IMR-90 (cell line): ENCODE data around the gene DPYSL5. TPM values are rescaled to one million over a fixed set of nuclear protein-coding genes. Genes with fewer than 3 reads are reported as not detected.
A peak's percentile ranks its signal among the peaks of the same experiment; 100 is the strongest.

ENCODE experiments used
- ATAC-seq: fragments of 200-7000 bp; cut with Tn5 transposase; 2 replicates; pipeline ENCODE4 v1.9.1; 2020; ENCODE audit warnings: low read depth, mild to moderate bottlenecking, moderate library complexity
- BruUV-seq: library from RNA; stranded (reverse); fragments of 400-500 nt; replicated peaks from 2 replicates; lab custom pipeline; 2021; lab: Mats Ljungman, UMichigan
- CTCF ChIA-PET: fragments of 300-600 bp; formaldehyde crosslinking; extraction: SDS; loops from one replicate; lab custom pipeline; 2021; ENCODE audit warnings: antibody characterized with exemption; lab: Yijun Ruan, JAX
- POLR2A ChIA-PET: fragments of 300-600 bp; sonication (Branson Sonifier 250); formaldehyde crosslinking; loops from one replicate; lab custom pipeline; 2022; ENCODE audit warnings: antibody characterized with exemption; ENCODE audit not compliant: unreplicated experiment; lab: Charles Lee
- DNase-seq: peaks from one replicate; pipeline ENCODE4 v3.0.0; 2013
- H2AFZ ChIP-seq: replicated peaks from 2 replicates; pipeline ENCODE3; 2013; ENCODE audit warnings: low read length, mild to moderate bottlenecking; ENCODE audit not compliant: poor library complexity
- H2AK5ac ChIP-seq: 2 replicates; pipeline ENCODE4 v1.6.1; 2013; ENCODE audit warnings: low read depth, low read length, inconsistent platforms
- H2AK9ac ChIP-seq: replicated peaks from 2 replicates; pipeline ENCODE3; 2013; ENCODE audit warnings: mild to moderate bottlenecking, low read depth, low read length, moderate library complexity; ENCODE audit not compliant: poor library complexity
- H2BK120ac ChIP-seq: 2 replicates; pipeline ENCODE4 v1.6.1; 2013; ENCODE audit warnings: low read depth, low read length, inconsistent platforms
- H2BK15ac ChIP-seq: 3 replicates; pipeline ENCODE4 v1.6.1; 2013; ENCODE audit warnings: low read depth, low read length, inconsistent platforms
- H2BK20ac ChIP-seq: 2 replicates; pipeline ENCODE4 v1.6.1; 2013; ENCODE audit warnings: low read depth, mild to moderate bottlenecking, inconsistent platforms, low read length, moderate library complexity
- H2BK5ac ChIP-seq: 2 replicates; pipeline ENCODE4 v1.6.1; 2013; ENCODE audit warnings: mild to moderate bottlenecking, low read depth, low read length, inconsistent platforms; ENCODE audit not compliant: poor library complexity, severe bottlenecking
- H3K14ac ChIP-seq: replicated peaks from 2 replicates; pipeline ENCODE4 v1.6.1; 2013; ENCODE audit warnings: low read depth, low read length, inconsistent platforms
- H3K18ac ChIP-seq: 2 replicates; pipeline ENCODE4 v1.6.1; 2013; ENCODE audit warnings: low read depth, low read length, control low read depth
- H3K23ac ChIP-seq: 2 replicates; pipeline ENCODE4 v1.6.1; 2013; ENCODE audit warnings: low read depth, low read length, inconsistent platforms
- H3K27ac ChIP-seq: 2 replicates; pipeline ENCODE4 v1.5.1; 2013; ENCODE audit warnings: mild to moderate bottlenecking, control low read depth, low read length; ENCODE audit not compliant: insufficient read depth
- H3K27me3 ChIP-seq: 2 replicates; pipeline ENCODE4 v1.6.1; 2013; ENCODE audit warnings: low read length; ENCODE audit not compliant: control insufficient read depth, insufficient read depth
- H3K36me3 ChIP-seq: 2 replicates; pipeline ENCODE4 v1.6.1; 2013; ENCODE audit warnings: low read length, mixed read lengths; ENCODE audit not compliant: control insufficient read depth, insufficient read depth
- H3K4ac ChIP-seq: 2 replicates; pipeline ENCODE4 v1.6.1; 2013; ENCODE audit warnings: low read depth, low read length, inconsistent platforms
- H3K4me1 ChIP-seq: 2 replicates; pipeline ENCODE4 v1.6.1; 2013; ENCODE audit warnings: low read length, mixed read lengths; ENCODE audit not compliant: control insufficient read depth, insufficient read depth
- H3K4me2 ChIP-seq: 2 replicates; pipeline ENCODE4 v1.6.1; 2013; ENCODE audit warnings: low read depth, mild to moderate bottlenecking, control low read depth, low read length, moderate library complexity
- H3K4me3 ChIP-seq: 2 replicates; pipeline ENCODE4 v1.5.1; 2013; ENCODE audit warnings: low read depth, mild to moderate bottlenecking, control low read depth, low read length, moderate library complexity; ENCODE audit not compliant: insufficient read depth
- H3K56ac ChIP-seq: 2 replicates; pipeline ENCODE4 v1.6.1; 2013; ENCODE audit warnings: low read length, inconsistent platforms; ENCODE audit not compliant: insufficient read depth; ENCODE audit errors: extremely low read depth
- H3K79me1 ChIP-seq, 2 experiments: 2 replicates each; pipeline ENCODE4 v1.6.1; 2013; ENCODE audit warnings: low read length in 2 of 2, inconsistent platforms in 1 of 2, low read depth in 1 of 2
- H3K9ac ChIP-seq: 2 replicates; pipeline ENCODE4 v1.6.1; 2013; ENCODE audit warnings: low read depth, low read length, control low read depth
- H3K9me1 ChIP-seq: 2 replicates; pipeline ENCODE4 v1.6.1; 2013; ENCODE audit warnings: low read length, inconsistent platforms; ENCODE audit not compliant: insufficient read depth
- H3K9me3 ChIP-seq: 2 replicates; pipeline ENCODE4 v1.6.1; 2013; ENCODE audit warnings: low read length; ENCODE audit not compliant: control insufficient read depth, insufficient read depth
- H4K20me1 ChIP-seq: 2 replicates; pipeline ENCODE4 v1.6.1; 2013; ENCODE audit warnings: low read length, inconsistent platforms; ENCODE audit not compliant: insufficient read depth
- H4K5ac ChIP-seq: 2 replicates; pipeline ENCODE4 v1.6.1; 2013; ENCODE audit warnings: mild to moderate bottlenecking, low read depth, low read length, control low read depth
- H4K8ac ChIP-seq, 2 experiments: 2 replicates each; pipeline ENCODE4 v1.6.1; 2013; ENCODE audit warnings: low read depth in 2 of 2, low read length in 2 of 2, control low read depth in 1 of 2, inconsistent platforms in 1 of 2
- H4K91ac ChIP-seq: 2 replicates; pipeline ENCODE4 v1.6.1; 2013; ENCODE audit warnings: low read depth, low read length, inconsistent platforms; ENCODE audit not compliant: insufficient read depth
- ELK1 ChIP-seq: fragments of 150-350 bp; IDR thresholded peaks from 2 replicates; pipeline ENCODE4 v1.6.1; 2016; ENCODE audit warnings: low read depth, mild to moderate bottlenecking, low read length, moderate library complexity, borderline replicate concordance
- FOS ChIP-seq: fragments of 150-350 bp; IDR thresholded peaks from 2 replicates; pipeline ENCODE4 v1.6.1; 2016; ENCODE audit warnings: low read depth, low read length
- SMC3 ChIP-seq: fragments of 150-350 bp; IDR thresholded peaks from 2 replicates; pipeline ENCODE4 v1.6.1; 2016; ENCODE audit warnings: low read depth, mild to moderate bottlenecking, antibody characterized with exemption, low read length, moderate library complexity
- WGBS, 2 experiments: methylation state at CpG; one replicate each; pipeline versions ENCODE4 v1.1.5 to v1.1.7; 2013; ENCODE audit warnings: missing lambda C conversion rate in 2 of 2; ENCODE audit not compliant: insufficient read length in 1 of 2; ENCODE audit errors: extremely low coverage in 2 of 2; 5-methylcytosine and 5-hydroxymethylcytosine counted together
- dilution Hi-C: fragments of 300-500 bp; cut with HindIII; formaldehyde crosslinking; loops from one replicate; pipeline ENCODE4 v1.14.3; 2018; ENCODE audit warnings: low sequenced_read_pairs; ENCODE audit not compliant: unreplicated experiment
- in situ Hi-C: fragments of 300-500 bp; cut with MboI; formaldehyde crosslinking; loops from 3 replicates; pipeline ENCODE4 v1.14.3; 2019; ENCODE audit warnings: low sequenced_read_pairs, inconsistent platforms, mixed read lengths
- intact Hi-C: fragments of 100-400 bp; cut with micrococcal nuclease; formaldehyde crosslinking; loops from 2 replicates; pipeline ENCODE4 v1.10.0; 2022
- polyA plus RNA-seq, 3 experiments: library from polyadenylated mRNA; depleted of rRNA; stranded (reverse); fragments of >200 nt; gene quantifications; 2 replicates each; pipeline ENCODE4 v1.2.3, GENCODE V29; 2012; ENCODE audit warnings: low replicate concordance in 1 of 3
- total RNA-seq: library from RNA; depleted of rRNA; stranded (reverse); fragments of >200 nt; gene quantifications from 2 replicates; pipeline ENCODE4 v1.2.3, GENCODE V29; 2012

The DPYSL5 gene
- total and polyA plus RNA-seq, 2 of the 4 experiments (the other 2 are of a cell fraction) = not detected

- no peak overlapping the region for H4K8ac ChIP-seq
- TF ChIP-seq ELK1 = no peak
- no peak for TF ChIP-seq FOS
- no peak for TF ChIP-seq SMC3
- H3K4me3 ChIP-seq = no peak overlapping the region
- no peak overlapping the region for H3K56ac ChIP-seq
- H3K9me3 ChIP-seq = no peaks in the 10 kb centered on the region
- peak; percentile 36 for DNase-seq
- H3K4ac ChIP-seq = no peak overlapping the region
- peaks cover 4% of the 10 kb centered on the region; the same call in 1 of the 2 replicates for H3K9me1 ChIP-seq
- no peaks in the 10 kb centered on the region; the same call in 1 of the 2 replicates for H3K27me3 ChIP-seq
- H3K9ac ChIP-seq = no peak overlapping the region
- no peak overlapping the region for H2AFZ ChIP-seq
- ChIA-PET CTCF (no interaction called here), POLR2A (no interaction called here)
- no peak overlapping the region for H2BK20ac ChIP-seq
- H2BK5ac ChIP-seq = no peak overlapping the region
- peaks cover 3% of the 10 kb centered on the region; the same call in 1 of the 2 replicates for H4K20me1 ChIP-seq
- H3K4me1 ChIP-seq = 0 out of 2 replicates have a peak, but pooled peaks cover 2% of the 10 kb centered on the region
- H2BK15ac ChIP-seq = no peak overlapping the region
- no peak overlapping the region for H2BK120ac ChIP-seq
- dilution Hi-C loops = no loop called here
- no peak overlapping the region for H3K27ac ChIP-seq
- no peak; the same call in 1 of the 2 replicates for ATAC-seq
- H3K79me1 ChIP-seq = peaks cover 4 to 14% of the 10 kb centered on the region in 2 experiments; a peak in 1 of 4 replicates
- no CpG with 5 or more reads among the region's 2 CpGs for WGBS, 2 experiments
- no peak overlapping the region for H3K18ac ChIP-seq
- in situ Hi-C loops = no loop called here
- H3K36me3 ChIP-seq = no peaks in the 10 kb centered on the region
- H2AK9ac ChIP-seq = no peak overlapping the region
- no TSS peak for BruUV-seq
- intact Hi-C loops = no loop called here
- H4K91ac ChIP-seq = no peak overlapping the region
- H3K23ac ChIP-seq = no peak overlapping the region
- H4K5ac ChIP-seq = no peak overlapping the region
- H3K14ac ChIP-seq = no peak overlapping the region
- no peak overlapping the region for H3K4me2 ChIP-seq
- no peak overlapping the region for H2AK5ac ChIP-seq
Measured at GRCh38 chr2:26982102-26982742, 134.3 kb downstream of the DPYSL5 start.
